Fibroblast of lung (primary cell): ENCODE results near the gene SCYL1.

Experiments
- CTCF ChIP-seq, 2 donors: IDR thresholded peaks in 1 of 2; conservative IDR thresholded peaks in 1 of 2; 1 replicate in 1 of 2; 2 replicates in 1 of 2; pipeline ENCODE4 v1.5.1; 2011 to 2012; ENCODE audit warnings: low read length in 2 of 2, control low read depth in 1 of 2, inconsistent platforms in 1 of 2, low read depth in 1 of 2, mild to moderate bottlenecking in 1 of 2
- EZH2 ChIP-seq: IDR thresholded peaks from 2 replicates; pipeline ENCODE4 v1.5.1; 2012; ENCODE audit warnings: low read length, control low read depth, mild to moderate bottlenecking; ENCODE audit errors: missing control alignments

DNA sequence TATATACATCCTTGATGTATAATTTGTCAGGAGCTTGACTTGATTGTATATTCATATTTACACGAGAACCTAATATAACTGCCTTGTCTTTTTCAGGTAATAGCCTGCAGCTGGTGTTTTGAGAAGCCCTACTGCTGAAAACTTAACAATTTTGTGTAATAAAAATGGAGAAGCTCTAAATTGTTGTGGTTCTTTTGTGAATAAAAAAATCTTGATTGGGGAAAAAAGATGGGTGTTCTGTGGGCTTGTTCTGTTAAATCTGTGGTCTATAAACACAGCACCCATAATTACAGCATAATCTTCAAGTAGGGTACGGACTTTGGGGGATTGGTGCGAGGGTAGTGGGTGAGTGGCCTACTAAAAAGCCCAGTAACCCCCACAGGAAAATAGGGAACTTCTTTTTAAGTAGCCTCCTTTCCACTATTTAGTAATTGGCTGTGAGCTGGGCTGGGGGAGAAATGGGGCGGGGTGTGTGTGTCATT, 18.6 kb upstream of the SCYL1 start:
- no peak for TF ChIP-seq CTCF (conservative IDR thresholded peaks at IDR 0.05 in 1 of 2, IDR thresholded peaks at IDR 0.05 in 1 of 2; ENCODE audit: low read depth in 1 of 2, low read length in 2 of 2)
- TF ChIP-seq EZH2, result no peak
